Astrocyte (in vitro differentiated cells and primary cell): Measurements from ENCODE around the gene TSPEAR. TPM values are rescaled to one million over a fixed set of nuclear protein-coding genes. Genes with fewer than 3 reads are reported as not detected.

Source experiments
- DNase-seq: peaks from one replicate; pipeline ENCODE4 v3.0.0-alpha.2; 2010; ENCODE audit warnings: low read depth
- FAIRE-seq: peaks from 2 replicates; lab custom pipeline; 2011; peaks lifted over from hg19 to GRCh38; lab: Jason Lieb, UNC
- H2AFZ ChIP-seq: 2 replicates; pipeline ENCODE4 v1.6.0; 2012; ENCODE audit warnings: low read depth, low read length, inconsistent platforms
- H3K27ac ChIP-seq: 2 replicates; pipeline ENCODE4 v1.5.1; 2011; ENCODE audit warnings: low read depth, low read length, inconsistent platforms
- H3K27me3 ChIP-seq: 2 replicates; pipeline ENCODE4 v1.6.0; 2011; ENCODE audit warnings: low read length, inconsistent platforms; ENCODE audit not compliant: insufficient read depth
- H3K36me3 ChIP-seq: 2 replicates; pipeline ENCODE4 v1.5.1; 2011; ENCODE audit warnings: low read length, inconsistent platforms; ENCODE audit not compliant: insufficient read depth
- H3K4me1 ChIP-seq: 2 replicates; pipeline ENCODE4 v1.5.1; 2011; ENCODE audit warnings: low read length, inconsistent platforms; ENCODE audit not compliant: insufficient read depth
- H3K4me2 ChIP-seq: 2 replicates; pipeline ENCODE4 v1.6.0; 2012; ENCODE audit warnings: low read length, inconsistent platforms
- H3K4me3 ChIP-seq: 2 replicates; pipeline ENCODE4 v1.5.1; 2011; ENCODE audit warnings: low read depth, mild to moderate bottlenecking, low read length, inconsistent platforms; ENCODE audit not compliant: insufficient read depth
- H3K79me2 ChIP-seq: 2 replicates; pipeline ENCODE4 v1.6.0; 2012; ENCODE audit warnings: mild to moderate bottlenecking, low read length, inconsistent platforms; ENCODE audit not compliant: insufficient read depth
- H3K9ac ChIP-seq: 2 replicates; pipeline ENCODE4 v1.6.0; 2012; ENCODE audit warnings: mild to moderate bottlenecking, low read length, inconsistent platforms
- H3K9me3 ChIP-seq: 2 replicates; pipeline ENCODE4 v1.5.1; 2012; ENCODE audit warnings: low read depth, mild to moderate bottlenecking, low read length, inconsistent platforms; ENCODE audit not compliant: insufficient read depth
- H4K20me1 ChIP-seq: 2 replicates; pipeline ENCODE4 v1.6.0; 2012; ENCODE audit warnings: low read length, inconsistent platforms; ENCODE audit not compliant: insufficient read depth
- H3K27ac Mint-ChIP-seq: one replicate; pipeline ENCODE4 v1.8.0; 2021; ENCODE audit warnings: mild to moderate bottlenecking, mixed read lengths; ENCODE audit not compliant: unreplicated experiment
- H3K27me3 Mint-ChIP-seq: one replicate; pipeline ENCODE4 v1.8.0; 2021; ENCODE audit warnings: low read depth, mixed read lengths; ENCODE audit not compliant: unreplicated experiment
- H3K36me3 Mint-ChIP-seq: one replicate; pipeline ENCODE4 v1.8.0; 2021; ENCODE audit warnings: low read depth, mixed read lengths; ENCODE audit not compliant: unreplicated experiment
- H3K4me1 Mint-ChIP-seq: one replicate; pipeline ENCODE4 v1.8.0; 2021; ENCODE audit warnings: low read depth, mixed read lengths; ENCODE audit not compliant: unreplicated experiment
- H3K4me3 Mint-ChIP-seq: one replicate; pipeline ENCODE4 v1.8.0; 2021; ENCODE audit warnings: mild to moderate bottlenecking, moderate library complexity, mixed read lengths; ENCODE audit not compliant: unreplicated experiment
- H3K9me3 Mint-ChIP-seq: one replicate; pipeline ENCODE4 v1.8.0; 2021; ENCODE audit warnings: mild to moderate bottlenecking, mixed read lengths; ENCODE audit not compliant: unreplicated experiment
- EZH2 ChIP-seq: IDR thresholded peaks from 2 replicates; pipeline ENCODE4 v1.6.1; 2012; ENCODE audit warnings: mild to moderate bottlenecking, low read length, inconsistent platforms; ENCODE audit not compliant: insufficient read depth
- total RNA-seq: library from RNA; stranded (reverse); gene quantifications from 2 replicates; pipeline ENCODE4 v1.2.1, GENCODE V29; 2021
- TF ChIP-seq, protein P1 (sequence below): IDR thresholded peaks from 2 replicates; pipeline ENCODE4 v1.5.1; 2011; ENCODE audit warnings: low read depth, mild to moderate bottlenecking, inconsistent platforms, low read length, moderate library complexity; ENCODE audit not compliant: insufficient read depth

Gene TSPEAR
- total RNA-seq, 1 donor from 2014 or later, result not detected

DNA sequence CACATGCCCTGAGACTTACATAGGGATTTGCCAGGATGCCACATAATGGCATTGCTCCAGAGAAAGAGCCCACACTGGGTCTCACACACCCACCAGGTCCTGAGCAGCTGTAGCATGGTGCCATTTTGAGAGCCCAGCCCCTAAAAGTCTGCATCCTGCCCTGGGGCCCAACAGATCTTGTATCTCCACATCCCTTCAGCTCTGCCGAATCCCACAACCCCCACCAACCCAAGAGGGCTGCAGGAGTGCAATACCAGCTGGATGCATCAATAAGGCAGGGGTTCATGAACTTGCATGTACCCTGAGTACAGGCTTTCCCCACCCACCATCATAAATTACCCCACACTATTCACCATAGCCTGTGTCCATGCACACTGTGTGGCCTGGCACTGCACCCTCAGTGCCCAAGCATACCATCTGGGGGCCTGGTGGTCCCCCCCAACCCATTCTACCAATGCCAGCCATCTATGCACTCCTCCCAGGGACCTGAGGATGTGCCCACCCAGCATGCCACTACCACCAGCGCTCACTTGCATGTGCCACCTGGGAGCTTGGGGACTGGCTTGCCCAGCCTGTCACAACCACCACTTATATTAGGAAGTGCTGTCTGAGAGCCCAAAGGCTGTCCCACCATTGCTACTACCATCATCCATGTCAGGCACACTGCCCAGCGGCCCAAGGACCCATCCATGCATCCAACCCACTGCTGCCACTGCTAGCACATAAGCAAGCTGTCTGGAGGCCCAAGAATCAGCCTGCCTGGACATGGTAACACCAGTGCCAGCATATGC, 40.5 kb downstream of the TSPEAR start:
- peaks cover 14% of the 10 kb centered on the region for H3K27me3 Mint-ChIP-seq
- no peak overlapping the region for H3K4me3 Mint-ChIP-seq
- Histone ChIP-seq H3K27ac (no peak overlapping the region), H4K20me1 (no peaks in the 10 kb centered on the region), H3K4me1 (no peaks in the 10 kb centered on the region), H3K27me3 (no peaks in the 10 kb centered on the region), H3K9ac (no peak overlapping the region), H2AFZ (no peak overlapping the region), H3K79me2 (no peaks in the 10 kb centered on the region), H3K36me3 (no peaks in the 10 kb centered on the region), H3K9me3 (peaks cover 4% of the 10 kb centered on the region), H3K4me2 (no peak overlapping the region), H3K4me3 (no peak overlapping the region)
- FAIRE-seq (no peak), DNase-seq (no peak)
- H3K4me1 Mint-ChIP-seq, result no peaks in the 10 kb centered on the region
- peaks cover 42% of the 10 kb centered on the region for H3K9me3 Mint-ChIP-seq
- H3K27ac Mint-ChIP-seq, result no peak overlapping the region
- no peak for TF ChIP-seq EZH2
- TF ChIP-seq, protein P1, sequence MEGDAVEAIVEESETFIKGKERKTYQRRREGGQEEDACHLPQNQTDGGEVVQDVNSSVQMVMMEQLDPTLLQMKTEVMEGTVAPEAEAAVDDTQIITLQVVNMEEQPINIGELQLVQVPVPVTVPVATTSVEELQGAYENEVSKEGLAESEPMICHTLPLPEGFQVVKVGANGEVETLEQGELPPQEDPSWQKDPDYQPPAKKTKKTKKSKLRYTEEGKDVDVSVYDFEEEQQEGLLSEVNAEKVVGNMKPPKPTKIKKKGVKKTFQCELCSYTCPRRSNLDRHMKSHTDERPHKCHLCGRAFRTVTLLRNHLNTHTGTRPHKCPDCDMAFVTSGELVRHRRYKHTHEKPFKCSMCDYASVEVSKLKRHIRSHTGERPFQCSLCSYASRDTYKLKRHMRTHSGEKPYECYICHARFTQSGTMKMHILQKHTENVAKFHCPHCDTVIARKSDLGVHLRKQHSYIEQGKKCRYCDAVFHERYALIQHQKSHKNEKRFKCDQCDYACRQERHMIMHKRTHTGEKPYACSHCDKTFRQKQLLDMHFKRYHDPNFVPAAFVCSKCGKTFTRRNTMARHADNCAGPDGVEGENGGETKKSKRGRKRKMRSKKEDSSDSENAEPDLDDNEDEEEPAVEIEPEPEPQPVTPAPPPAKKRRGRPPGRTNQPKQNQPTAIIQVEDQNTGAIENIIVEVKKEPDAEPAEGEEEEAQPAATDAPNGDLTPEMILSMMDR, result no peak
- H3K36me3 Mint-ChIP-seq, result no peaks in the 10 kb centered on the region

DNA sequence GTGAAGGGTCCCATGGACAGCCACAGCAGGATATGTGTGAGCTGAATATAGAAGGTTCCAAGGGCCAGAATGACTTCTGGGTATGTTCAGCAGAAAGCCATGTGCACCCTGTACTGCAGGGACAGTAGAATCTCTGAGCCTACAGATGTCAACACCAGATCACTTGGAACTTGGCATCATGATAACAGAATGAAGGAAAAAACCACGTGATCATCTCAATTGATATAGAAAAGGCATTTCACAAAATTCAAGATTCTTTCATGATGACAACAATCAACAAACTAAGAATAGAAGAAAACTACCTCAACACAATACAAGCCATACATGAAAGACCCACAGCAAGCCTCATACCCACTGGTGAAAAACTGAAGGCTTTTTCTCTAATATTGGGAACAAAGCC, 43.8 kb downstream of the TSPEAR start:
- TF ChIP-seq EZH2, result no peak
- TF ChIP-seq, protein P1, result no peak
- no peaks in the 10 kb centered on the region for H3K79me2 ChIP-seq
- DNase-seq, result no peak
- no peak overlapping the region for H3K4me2 ChIP-seq
- no peak overlapping the region for H3K27ac ChIP-seq
- no peaks in the 10 kb centered on the region for H3K36me3 ChIP-seq
- FAIRE-seq, result no peak
- H3K9me3 Mint-ChIP-seq, result peaks cover 27% of the 10 kb centered on the region
- peaks cover 4% of the 10 kb centered on the region for H3K9me3 ChIP-seq
- H4K20me1 ChIP-seq, result no peaks in the 10 kb centered on the region
- no peaks in the 10 kb centered on the region for H3K27me3 ChIP-seq
- H3K4me1 ChIP-seq, result no peaks in the 10 kb centered on the region
- H3K27ac Mint-ChIP-seq, result no peak overlapping the region
- H3K4me3 Mint-ChIP-seq, result no peak overlapping the region
- H3K4me1 Mint-ChIP-seq, result no peaks in the 10 kb centered on the region
- no peak overlapping the region for H3K9ac ChIP-seq
- no peak overlapping the region for H2AFZ ChIP-seq
- peaks cover 10% of the 10 kb centered on the region for H3K27me3 Mint-ChIP-seq
- H3K4me3 ChIP-seq, result no peak overlapping the region
- no peaks in the 10 kb centered on the region for H3K36me3 Mint-ChIP-seq
